Coronary artery (tissue), 2 donors: ENCODE data around the gene ZDHHC14.
"Not testable (repeated sequence)": the region's sequence is repeated elsewhere in the genome, so short reads cannot be mapped to it uniquely, and the experiment has no call there.

Source experiments
- DNase-seq: peaks from one replicate; pipeline ENCODE4 v3.0.0-alpha.2; 2017; ENCODE audit warnings: low spot score
- H3K27ac ChIP-seq, 2 donors: fragments of 200-600 bp; sonication (generic); one replicate each; pipeline ENCODE4 v1.5.1; 2016 to 2019
- H3K4me3 ChIP-seq: fragments of 200-600 bp; sonication (generic); 2 replicates; pipeline ENCODE4 v1.5.1; 2016; ENCODE audit warnings: mild to moderate bottlenecking, moderate library complexity
- CTCF ChIP-seq: fragments of 200-600 bp; sonication (generic); IDR thresholded peaks from one replicate; pipeline ENCODE4 v1.5.1; 2019; ENCODE audit warnings: antibody characterized with exemption

Gene ZDHHC14

DNA sequence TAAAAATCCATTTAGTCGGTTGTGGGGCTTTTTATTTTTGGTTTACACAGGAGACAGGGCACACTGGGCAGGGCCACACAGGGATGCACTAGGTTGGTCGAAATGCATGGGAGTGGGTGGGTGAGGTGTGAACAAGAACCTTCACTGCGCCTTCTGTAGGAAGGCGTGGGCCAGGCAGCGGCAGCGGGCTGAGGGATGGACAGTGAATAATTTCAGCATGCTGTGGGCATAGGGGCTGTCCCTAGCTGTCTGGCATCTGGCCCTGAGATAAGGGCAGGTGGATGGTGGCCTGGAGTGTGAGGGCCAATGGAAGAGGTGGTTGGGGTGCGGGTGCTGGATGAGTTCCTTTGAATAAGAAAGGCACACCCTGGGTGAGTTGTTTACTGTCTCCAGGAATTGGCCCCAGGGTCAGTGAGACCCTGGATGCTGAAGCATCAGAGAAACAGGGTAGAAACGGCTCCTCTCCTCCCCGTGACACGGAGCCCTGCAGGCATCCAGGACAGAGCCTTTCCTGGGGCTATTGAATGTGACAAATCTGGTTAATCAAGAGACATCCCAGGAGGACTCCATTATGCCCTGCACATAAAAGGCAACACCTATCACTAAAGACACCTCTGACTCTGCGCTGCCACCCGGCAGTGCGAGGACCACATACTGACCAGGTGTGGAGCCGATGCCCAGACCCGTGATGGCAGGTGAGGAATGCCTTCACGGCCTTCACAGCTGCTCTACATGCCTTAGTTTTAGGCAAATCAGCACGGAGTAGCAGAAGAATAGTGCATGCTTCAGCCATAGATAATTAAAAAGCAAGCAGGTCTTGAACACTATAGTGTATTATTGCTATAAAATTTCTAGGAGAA lies 319.0 kb downstream of the ZDHHC14 start:
- H3K4me3 ChIP-seq = no peak overlapping the region
- TF ChIP-seq CTCF = no peak
- DNase-seq = no peak
- no peak overlapping the region for H3K27ac ChIP-seq

DNA sequence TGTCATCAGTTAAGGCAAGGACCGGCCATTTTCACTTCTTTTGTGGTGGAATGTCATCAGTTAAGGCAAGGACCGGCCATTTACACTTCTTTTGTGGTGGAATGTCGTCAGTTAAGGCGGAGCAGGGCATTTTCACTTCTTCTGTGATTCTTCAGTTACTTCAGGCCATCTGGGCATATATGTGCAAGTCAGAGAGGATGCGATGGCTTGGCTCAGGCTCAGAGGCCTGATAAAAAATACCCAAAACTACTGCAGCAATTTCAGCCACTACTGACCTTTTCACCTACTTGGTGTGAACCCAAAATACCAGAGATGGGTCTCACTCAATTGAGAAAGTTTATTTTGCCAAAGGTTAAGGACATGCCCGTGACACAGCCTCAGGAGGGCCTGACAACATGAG lies 325.4 kb downstream of the ZDHHC14 start:
- not testable (repeated sequence) for DNase-seq, H3K27ac ChIP-seq, H3K4me3 ChIP-seq

GRCh38 chr6:157706883-157707282 lies 325.9 kb downstream of the ZDHHC14 start:
- H3K27ac ChIP-seq = no peak overlapping the region
- no peak for TF ChIP-seq CTCF
- no peak for DNase-seq
- H3K4me3 ChIP-seq = no peak overlapping the region

DNA sequence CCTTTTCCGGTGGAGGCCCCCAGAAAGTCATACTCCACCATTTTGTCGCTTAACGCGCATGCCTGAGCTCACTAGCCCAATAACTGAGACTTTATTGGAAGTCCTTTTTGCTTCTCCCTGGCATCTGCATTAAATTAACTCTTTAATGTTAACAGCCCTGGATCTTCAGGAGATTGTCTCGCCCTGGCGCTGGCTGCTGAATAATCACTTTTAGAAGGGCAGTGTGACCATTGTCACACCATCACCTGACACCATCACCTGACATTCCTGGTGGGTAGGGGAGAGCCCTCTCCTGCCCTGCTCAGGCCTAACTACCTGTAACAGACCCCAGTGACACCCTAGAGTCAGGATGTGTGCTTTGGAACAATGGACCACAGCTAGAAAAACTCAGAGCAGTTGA lies 326.6 kb downstream of the ZDHHC14 start:
- DNase-seq = no peak
- no peak overlapping the region for H3K27ac ChIP-seq
- no peak for TF ChIP-seq CTCF
- H3K4me3 ChIP-seq = no peak overlapping the region

DNA sequence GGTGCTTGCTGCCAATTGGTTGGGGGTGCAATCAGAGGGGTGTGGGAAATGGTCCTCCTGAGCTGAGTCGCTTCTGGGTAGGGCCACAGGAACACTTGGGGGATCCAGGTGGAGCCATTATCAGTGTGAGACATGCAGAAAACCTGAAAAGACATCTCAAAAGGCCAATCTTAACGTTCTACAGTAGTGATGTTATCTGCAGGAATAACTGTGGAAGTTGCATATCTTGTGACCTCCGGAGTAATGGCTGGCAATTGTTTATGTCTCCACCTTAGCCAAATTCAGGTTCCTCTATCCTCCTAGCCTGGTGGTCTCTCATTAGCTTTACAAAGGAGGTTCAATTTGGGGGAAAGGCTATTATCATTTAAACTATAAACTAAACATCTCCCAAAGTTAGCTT lies 327.2 kb downstream of the ZDHHC14 start:
- no peak for DNase-seq
- H3K4me3 ChIP-seq = no peak overlapping the region
- no peak overlapping the region for H3K27ac ChIP-seq
- no peak for TF ChIP-seq CTCF

GRCh38 chr6:157708933-157709332 lies 327.9 kb downstream of the ZDHHC14 start:
- H3K4me3 ChIP-seq = no peak overlapping the region
- no peak for DNase-seq
- no peak overlapping the region for H3K27ac ChIP-seq
- TF ChIP-seq CTCF = no peak

DNA sequence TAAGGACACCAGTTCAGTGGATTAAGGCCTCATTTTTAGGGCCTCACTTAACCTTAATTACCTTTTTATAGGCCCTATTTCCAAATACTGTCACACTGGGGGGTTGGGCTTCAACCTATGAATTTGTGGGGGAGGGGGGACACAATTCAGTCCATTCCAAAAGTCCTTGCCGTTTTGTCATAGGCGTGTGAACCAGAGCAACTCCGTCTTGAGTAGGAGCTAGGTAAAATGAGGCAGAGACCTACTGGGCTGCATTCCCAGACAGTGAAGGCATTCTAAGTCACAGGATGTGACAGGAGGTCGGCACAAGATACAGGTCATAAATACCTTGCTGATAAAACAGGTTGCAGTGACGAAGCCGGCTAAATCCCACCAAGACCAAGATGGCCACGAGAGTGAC lies 328.6 kb downstream of the ZDHHC14 start:
- no peak for DNase-seq
- Histone ChIP-seq H3K27ac (no peak overlapping the region), H3K4me3 (no peak overlapping the region)
- TF ChIP-seq CTCF = no peak
